ENCODE data around the gene KCNC2.

Gene KCNC2

GRCh38 chr12:75155962-75156361 lies 53.7 kb downstream of the KCNC2 start:
- TF ChIP-seq POLR2AphosphoS5 (IDR thresholded peaks at IDR 0.05; ENCODE audit: low read depth, low read length) (no peak), TAF1 (IDR thresholded peaks at IDR 0.05; ENCODE audit: borderline replicate concordance, insufficient read depth, low read length) (no peak), SIN3A (IDR thresholded peaks at IDR 0.05; ENCODE audit: borderline replicate concordance, insufficient read depth, low read length) (no peak), REST (IDR thresholded peaks at IDR 0.05; ENCODE audit: insufficient read depth in 1 of 2, low read depth in 2 of 2, low read length in 2 of 2) (no peak), FOXP2 (optimal IDR thresholded peaks at IDR 0.05; ENCODE audit: borderline replicate concordance, extremely low read depth, extremely low read length, insufficient read depth) (no peak)

DNA sequence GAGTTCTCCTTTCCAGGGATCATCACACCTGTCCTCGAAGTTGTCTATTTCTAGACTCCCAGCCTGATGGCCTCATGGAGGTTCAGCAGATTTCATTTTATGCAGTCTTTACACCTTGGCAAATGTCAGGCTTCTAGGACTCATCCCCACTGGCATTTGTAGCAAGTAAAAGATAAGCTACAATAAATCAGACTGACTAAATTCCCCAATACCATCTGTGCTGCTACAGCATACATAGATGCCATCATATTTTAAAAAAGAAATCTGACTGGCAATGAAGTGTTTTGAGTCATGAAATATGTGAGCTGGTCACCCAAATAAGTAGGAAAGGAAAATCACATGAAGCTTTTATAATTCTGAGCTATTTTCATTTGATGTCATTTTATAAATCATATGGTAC lies 55.3 kb downstream of the KCNC2 start:
- TF ChIP-seq REST (IDR thresholded peaks at IDR 0.05; ENCODE audit: insufficient read depth in 1 of 2, low read depth in 2 of 2, low read length in 2 of 2), result no peak
- no peak for TF ChIP-seq FOXP2 (optimal IDR thresholded peaks at IDR 0.05; ENCODE audit: borderline replicate concordance, extremely low read depth, extremely low read length, insufficient read depth)
- no peak for TF ChIP-seq POLR2AphosphoS5 (IDR thresholded peaks at IDR 0.05; ENCODE audit: low read depth, low read length)
- no peak for TF ChIP-seq TAF1 (IDR thresholded peaks at IDR 0.05; ENCODE audit: borderline replicate concordance, insufficient read depth, low read length)
- no peak for TF ChIP-seq SIN3A (IDR thresholded peaks at IDR 0.05; ENCODE audit: borderline replicate concordance, insufficient read depth, low read length)

DNA sequence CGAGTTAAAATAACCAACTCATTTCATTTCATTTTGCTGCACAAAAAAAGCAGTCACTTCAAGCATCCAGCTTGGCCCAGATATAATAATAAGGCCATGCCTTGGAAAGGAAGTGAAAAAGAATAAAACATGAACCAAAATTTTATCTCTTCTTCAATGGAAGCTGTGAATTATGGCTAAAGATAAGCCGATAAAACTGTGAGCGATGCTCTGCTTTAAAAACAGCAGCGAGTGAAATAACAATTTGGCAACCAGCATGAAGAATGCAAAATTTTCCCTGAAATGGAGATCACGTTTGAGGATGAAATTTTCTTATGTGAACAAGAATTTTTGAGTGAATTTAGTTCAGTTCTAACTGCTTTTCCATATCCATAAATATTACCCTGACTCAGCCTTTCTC lies 70.4 kb downstream of the KCNC2 start:
- TF ChIP-seq FOXP2 (optimal IDR thresholded peaks at IDR 0.05; ENCODE audit: borderline replicate concordance, extremely low read depth, extremely low read length, insufficient read depth), result no peak
- TF ChIP-seq REST (IDR thresholded peaks at IDR 0.05; ENCODE audit: insufficient read depth in 1 of 2, low read depth in 2 of 2, low read length in 2 of 2), result no peak
- TF ChIP-seq TAF1 (IDR thresholded peaks at IDR 0.05; ENCODE audit: borderline replicate concordance, insufficient read depth, low read length), result no peak
- TF ChIP-seq POLR2AphosphoS5 (IDR thresholded peaks at IDR 0.05; ENCODE audit: low read depth, low read length), result no peak
- no peak for TF ChIP-seq SIN3A (IDR thresholded peaks at IDR 0.05; ENCODE audit: borderline replicate concordance, insufficient read depth, low read length)

DNA sequence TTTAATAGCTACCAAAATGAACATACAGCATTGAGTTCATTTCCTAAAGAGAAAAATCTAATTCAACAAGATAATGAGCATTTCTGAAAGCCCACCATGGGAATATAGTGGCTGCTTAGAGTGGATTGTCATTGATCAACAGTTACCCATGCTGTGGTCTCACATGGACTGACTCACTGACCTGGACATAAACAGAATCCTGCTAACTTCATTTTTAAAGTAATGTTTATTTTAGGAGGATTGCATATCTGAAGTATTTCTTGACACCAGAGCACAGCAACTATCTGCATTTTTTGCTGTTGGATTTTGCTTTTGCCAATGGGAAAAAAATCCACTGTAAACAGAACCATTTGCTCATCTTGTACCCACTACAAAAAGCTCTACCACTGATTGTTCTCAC lies 71.7 kb downstream of the KCNC2 start:
- TF ChIP-seq SIN3A (IDR thresholded peaks at IDR 0.05; ENCODE audit: borderline replicate concordance, insufficient read depth, low read length) (no peak), POLR2AphosphoS5 (IDR thresholded peaks at IDR 0.05; ENCODE audit: low read depth, low read length) (no peak), FOXP2 (optimal IDR thresholded peaks at IDR 0.05; ENCODE audit: borderline replicate concordance, extremely low read depth, extremely low read length, insufficient read depth) (no peak), REST (IDR thresholded peaks at IDR 0.05; ENCODE audit: insufficient read depth in 1 of 2, low read depth in 2 of 2, low read length in 2 of 2) (no peak), TAF1 (IDR thresholded peaks at IDR 0.05; ENCODE audit: borderline replicate concordance, insufficient read depth, low read length) (no peak)

DNA sequence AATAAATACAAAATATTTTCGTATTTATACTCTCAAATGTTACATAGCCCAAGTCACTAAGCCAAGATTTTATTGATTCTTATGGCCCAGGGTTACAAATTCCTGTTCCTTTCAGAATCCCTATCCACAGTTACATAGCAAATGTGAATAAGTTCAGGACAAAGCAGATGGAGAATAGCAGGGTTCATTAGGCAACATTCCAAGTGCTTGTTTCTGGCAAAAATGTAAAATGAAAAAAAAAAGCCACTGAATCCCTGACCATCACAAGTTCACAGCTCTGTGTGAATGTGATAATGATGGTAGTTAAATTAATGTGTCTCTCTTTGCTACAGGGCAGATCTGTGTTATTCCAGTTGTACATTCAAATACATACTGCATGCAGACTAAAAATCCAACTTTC lies 74.6 kb downstream of the KCNC2 start:
- no peak for TF ChIP-seq REST (IDR thresholded peaks at IDR 0.05; ENCODE audit: insufficient read depth in 1 of 2, low read depth in 2 of 2, low read length in 2 of 2)
- no peak for TF ChIP-seq FOXP2 (optimal IDR thresholded peaks at IDR 0.05; ENCODE audit: borderline replicate concordance, extremely low read depth, extremely low read length, insufficient read depth)
- TF ChIP-seq TAF1 (IDR thresholded peaks at IDR 0.05; ENCODE audit: borderline replicate concordance, insufficient read depth, low read length), result no peak
- TF ChIP-seq SIN3A (IDR thresholded peaks at IDR 0.05; ENCODE audit: borderline replicate concordance, insufficient read depth, low read length), result no peak
- TF ChIP-seq POLR2AphosphoS5 (IDR thresholded peaks at IDR 0.05; ENCODE audit: low read depth, low read length), result no peak
